Vagina (tissue), 2 donors: Measurements from ENCODE around the gene THBD.

Experiments used
- POLR2A ChIP-seq, 2 donors: fragments of 450-650 bp; IDR thresholded peaks; one replicate each; pipeline ENCODE4 v1.6.1; 2017; ENCODE audit warnings: antibody characterized with exemption in 2 of 2, mild to moderate bottlenecking in 2 of 2, moderate library complexity in 2 of 2
- POLR2AphosphoS5 ChIP-seq, 2 donors: sonication (generic); formaldehyde crosslinking; IDR thresholded peaks; one replicate each; pipeline ENCODE4 v1.9.0; 2017; ENCODE audit warnings: antibody characterized with exemption in 2 of 2, mild to moderate bottlenecking in 2 of 2, low read depth in 1 of 2; ENCODE audit not compliant: insufficient read depth in 1 of 2

- TF ChIP-seq POLR2A (IDR thresholded peaks at IDR 0.05) (no peak), POLR2AphosphoS5 (IDR thresholded peaks at IDR 0.05; ENCODE audit: insufficient read depth in 1 of 2, low read depth in 1 of 2) (no peak)
These were observed 36.1 kb upstream of the THBD start for GRCh38 chr20:23085436-23086055.
